Activated CD8-positive, alpha-beta T cell treated with anti-CD3 and anti-CD28 coated beads for 36 hours (primary cell): ENCODE data around the gene PM20D1. TPM values are rescaled to one million over a fixed set of nuclear protein-coding genes. Genes with fewer than 3 reads are reported as not detected.

ENCODE experiments used
- ATAC-seq: fragments of 200-7000 bp; cut with Tn5 transposase; one replicate; pipeline ENCODE4 v1.10.0; 2021; ENCODE audit warnings: mild to moderate bottlenecking, moderate library complexity
- CTCF ChIA-PET: fragments of 350-600 bp; sonication (Branson Sonifier 250); formaldehyde crosslinking; loops from one replicate; lab custom pipeline; 2021; ENCODE audit warnings: antibody characterized with exemption; lab: Charles Lee
- POLR2A ChIA-PET: fragments of 350-600 bp; sonication (Branson Sonifier 250); formaldehyde crosslinking; loops from one replicate; lab custom pipeline; 2021; ENCODE audit warnings: antibody characterized with exemption; lab: Charles Lee
- DNase-seq: peaks from one replicate; pipeline ENCODE4 v3.0.0-alpha.2; 2020
- H3K27ac Mint-ChIP-seq: one replicate; pipeline ENCODE4 v1.8.0; 2021; ENCODE audit warnings: mild to moderate bottlenecking, mixed read lengths
- H3K27me3 Mint-ChIP-seq: one replicate; pipeline ENCODE4 v1.8.0; 2021; ENCODE audit warnings: mixed read lengths
- H3K36me3 Mint-ChIP-seq: one replicate; pipeline ENCODE4 v1.8.0; 2021; ENCODE audit warnings: low read depth, mixed read lengths
- H3K4me1 Mint-ChIP-seq: one replicate; pipeline ENCODE4 v1.8.0; 2021; ENCODE audit warnings: low read depth, mixed read lengths
- H3K4me3 Mint-ChIP-seq: one replicate; pipeline ENCODE4 v1.8.0; 2021; ENCODE audit warnings: mild to moderate bottlenecking, moderate library complexity, mixed read lengths
- H3K9me3 Mint-ChIP-seq: one replicate; pipeline ENCODE4 v1.8.0; 2021; ENCODE audit warnings: mixed read lengths
- intact Hi-C: fragments of 100-400 bp; cut with micrococcal nuclease; formaldehyde crosslinking; loops from one replicate; pipeline ENCODE4 v1.10.0; 2022
- total RNA-seq, 2 experiments: library from RNA; stranded (reverse); gene quantifications; one replicate each; pipeline ENCODE4 v1.2.3, GENCODE V29; 2021
- TF ChIP-seq, protein P1 (sequence below): fragments of 200-600 bp; IDR thresholded peaks from one replicate; pipeline ENCODE4 v1.8.0; 2022; ENCODE audit warnings: antibody characterized with exemption, mild to moderate bottlenecking

The PM20D1 gene
- total RNA-seq, 2 experiments from 2014 or later: 0.22 to 0.29 TPM

DNA sequence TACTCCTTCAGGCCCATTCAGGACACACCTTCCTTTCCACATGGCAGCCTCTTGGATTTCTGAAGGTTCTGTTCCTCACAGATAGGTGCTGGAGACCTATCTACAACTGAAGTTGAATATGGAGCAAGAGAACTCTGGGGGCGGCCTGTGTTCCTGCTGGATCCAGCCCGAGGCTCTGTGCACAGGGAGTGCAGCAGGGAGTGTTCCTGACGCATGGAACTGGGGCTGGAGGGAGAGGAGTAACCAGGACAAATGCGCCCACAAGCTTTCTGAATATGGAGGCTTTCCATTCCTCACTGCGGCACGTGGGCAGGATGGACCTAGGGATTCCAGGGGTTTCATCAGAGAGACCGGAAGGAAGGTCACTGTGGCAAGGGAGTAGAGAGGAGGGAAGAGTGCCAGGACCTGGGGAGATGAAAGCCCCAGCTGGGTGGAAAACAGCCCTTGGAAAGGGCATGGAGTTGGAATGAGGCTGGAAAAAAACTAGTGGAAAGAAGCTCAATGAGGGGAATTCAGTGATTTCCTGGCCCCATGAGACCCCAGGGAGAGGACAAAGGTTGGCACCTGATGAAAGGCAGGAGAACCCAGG is 12.5 kb downstream of the PM20D1 start:
- TF ChIP-seq, protein P1, sequence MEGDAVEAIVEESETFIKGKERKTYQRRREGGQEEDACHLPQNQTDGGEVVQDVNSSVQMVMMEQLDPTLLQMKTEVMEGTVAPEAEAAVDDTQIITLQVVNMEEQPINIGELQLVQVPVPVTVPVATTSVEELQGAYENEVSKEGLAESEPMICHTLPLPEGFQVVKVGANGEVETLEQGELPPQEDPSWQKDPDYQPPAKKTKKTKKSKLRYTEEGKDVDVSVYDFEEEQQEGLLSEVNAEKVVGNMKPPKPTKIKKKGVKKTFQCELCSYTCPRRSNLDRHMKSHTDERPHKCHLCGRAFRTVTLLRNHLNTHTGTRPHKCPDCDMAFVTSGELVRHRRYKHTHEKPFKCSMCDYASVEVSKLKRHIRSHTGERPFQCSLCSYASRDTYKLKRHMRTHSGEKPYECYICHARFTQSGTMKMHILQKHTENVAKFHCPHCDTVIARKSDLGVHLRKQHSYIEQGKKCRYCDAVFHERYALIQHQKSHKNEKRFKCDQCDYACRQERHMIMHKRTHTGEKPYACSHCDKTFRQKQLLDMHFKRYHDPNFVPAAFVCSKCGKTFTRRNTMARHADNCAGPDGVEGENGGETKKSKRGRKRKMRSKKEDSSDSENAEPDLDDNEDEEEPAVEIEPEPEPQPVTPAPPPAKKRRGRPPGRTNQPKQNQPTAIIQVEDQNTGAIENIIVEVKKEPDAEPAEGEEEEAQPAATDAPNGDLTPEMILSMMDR: no peak
- DNase-seq (no peak), ATAC-seq (no peak)
- Mint-ChIP-seq H3K4me1 (no peaks in the 10 kb centered on the region), H3K4me3 (no peak overlapping the region), H3K27ac (no peak overlapping the region), H3K27me3 (no peaks in the 10 kb centered on the region), H3K36me3 (no peaks in the 10 kb centered on the region), H3K9me3 (no peaks in the 10 kb centered on the region)
- POLR2A ChIA-PET: no interaction called here
- CTCF ChIA-PET: interaction anchor here (1.0 to 1.3 kb wide), 3 partner anchors 11 to 180 kb away, joined by 4 to 5 read pairs (median 5); no protein-coding TSS in a partner anchor
- intact Hi-C loops: no loop called here

DNA sequence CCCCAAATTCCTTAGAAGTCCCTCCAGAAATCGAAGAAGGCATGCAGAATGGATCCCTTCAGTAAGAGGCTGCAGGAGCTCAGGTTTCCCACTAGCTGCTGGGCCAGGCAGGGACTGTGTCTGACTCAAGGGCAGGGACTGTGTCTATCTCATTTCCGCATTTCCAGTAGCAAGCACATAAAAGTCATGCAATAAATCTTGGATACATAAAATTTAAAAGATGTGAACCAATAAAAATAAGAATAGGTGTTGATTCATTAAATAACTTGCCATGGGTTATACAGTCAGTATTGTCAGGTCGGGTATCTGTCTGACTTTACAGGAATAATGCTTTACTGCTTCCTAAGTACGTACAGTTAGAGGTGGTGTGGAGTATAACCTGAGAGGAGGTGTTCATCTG is 15.2 kb downstream of the PM20D1 start:
- ATAC-seq (no peak), DNase-seq (no peak)
- H3K36me3 Mint-ChIP-seq: no peaks in the 10 kb centered on the region
- H3K9me3 Mint-ChIP-seq: no peaks in the 10 kb centered on the region
- no peaks in the 10 kb centered on the region for H3K27me3 Mint-ChIP-seq
- no peak overlapping the region for H3K4me3 Mint-ChIP-seq
- TF ChIP-seq, protein P1: no peak
- H3K27ac Mint-ChIP-seq: no peak overlapping the region
- POLR2A ChIA-PET: no interaction called here
- CTCF ChIA-PET: no interaction called here
- H3K4me1 Mint-ChIP-seq: no peaks in the 10 kb centered on the region
- intact Hi-C loops: no loop called here

DNA sequence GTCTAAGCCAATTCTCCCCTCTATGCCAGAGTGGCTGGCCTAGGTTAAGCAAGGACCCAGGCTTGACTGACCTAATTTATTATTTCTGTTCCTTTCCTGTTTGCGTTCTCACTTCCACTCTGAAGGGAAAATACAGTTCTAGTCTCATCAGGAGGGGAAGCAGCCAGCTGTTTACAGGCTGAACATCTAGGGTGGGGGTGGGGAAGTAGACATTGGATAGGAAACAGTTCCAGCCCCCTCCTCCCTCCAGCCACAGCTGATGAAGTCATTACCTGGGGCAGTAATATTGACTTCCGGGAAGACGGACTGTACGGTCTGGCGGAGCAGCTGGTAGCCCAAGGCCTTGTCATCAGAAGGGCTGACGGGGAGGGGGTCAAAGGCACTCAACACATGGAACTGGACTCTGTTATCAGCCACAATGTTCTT is 17.6 kb downstream of the PM20D1 start:
- DNase-seq (no peak), ATAC-seq (no peak)
- no peak overlapping the region for H3K4me3 Mint-ChIP-seq
- TF ChIP-seq, protein P1: no peak
- H3K27me3 Mint-ChIP-seq: no peaks in the 10 kb centered on the region
- no peaks in the 10 kb centered on the region for H3K9me3 Mint-ChIP-seq
- H3K4me1 Mint-ChIP-seq: no peaks in the 10 kb centered on the region
- no peaks in the 10 kb centered on the region for H3K36me3 Mint-ChIP-seq
- POLR2A ChIA-PET: no interaction called here
- H3K27ac Mint-ChIP-seq: no peak overlapping the region
- intact Hi-C loops: no loop called here
- CTCF ChIA-PET: no interaction called here

DNA sequence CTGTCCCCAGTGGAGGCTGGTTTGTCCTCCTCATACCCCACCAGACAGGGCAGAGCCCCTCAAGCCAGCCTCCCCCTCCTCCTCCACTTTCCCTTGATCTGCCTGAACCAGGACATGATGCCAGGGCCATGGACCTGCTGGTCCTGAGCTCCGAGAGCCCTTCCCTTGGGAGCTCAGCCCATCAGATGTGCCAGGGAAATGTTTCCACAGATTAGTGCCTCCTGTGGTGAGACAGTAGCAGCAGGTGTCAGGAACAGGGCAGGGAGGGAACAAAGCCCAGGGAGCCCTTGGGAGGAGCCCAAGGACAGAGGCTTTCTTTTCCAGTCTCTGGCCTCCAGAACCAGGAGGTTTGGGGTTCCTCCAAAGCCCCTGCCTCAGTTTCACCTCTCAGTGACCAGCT is 22.3 kb downstream of the PM20D1 start:
- DNase-seq (no peak), ATAC-seq (no peak)
- no peaks in the 10 kb centered on the region for H3K27me3 Mint-ChIP-seq
- ChIA-PET POLR2A (no interaction called here), CTCF (interaction anchor here (1.7 kb wide), 1 partner anchor 116 kb away, joined by 6 read pairs; no protein-coding TSS in a partner anchor)
- peaks cover 3% of the 10 kb centered on the region for H3K36me3 Mint-ChIP-seq
- peaks cover 18% of the 10 kb centered on the region for H3K4me1 Mint-ChIP-seq
- H3K9me3 Mint-ChIP-seq: peaks cover 4% of the 10 kb centered on the region
- intact Hi-C loops: no loop called here
- H3K4me3 Mint-ChIP-seq: no peak overlapping the region
- no peak overlapping the region for H3K27ac Mint-ChIP-seq
- TF ChIP-seq, protein P1: no peak

DNA sequence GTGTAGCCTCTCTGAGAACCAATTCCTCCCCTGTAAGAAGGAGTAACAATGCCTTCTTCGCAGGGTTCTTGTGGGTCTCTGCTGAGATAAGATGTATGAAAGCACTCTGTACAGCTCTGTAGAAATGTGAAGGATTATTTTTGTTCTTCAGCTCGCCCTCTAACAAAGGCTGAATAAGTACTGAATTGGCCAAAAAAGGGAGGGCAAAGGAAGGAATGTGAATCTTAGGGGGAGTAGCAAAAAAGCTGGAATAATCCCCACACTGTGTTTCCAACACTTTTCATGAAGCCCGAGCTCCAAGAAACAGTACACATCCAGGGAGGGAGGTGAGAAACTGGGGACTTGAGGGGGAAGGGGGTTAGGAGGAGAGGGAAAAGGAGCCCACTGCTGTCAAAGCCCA is 22.9 kb downstream of the PM20D1 start:
- POLR2A ChIA-PET: interaction anchor here (2.1 kb wide), 1 partner anchor 10 kb away, joined by 6 read pairs; no protein-coding TSS in a partner anchor
- Mint-ChIP-seq H3K27ac (no peak overlapping the region), H3K4me3 (no peak overlapping the region), H3K9me3 (peaks cover 4% of the 10 kb centered on the region), H3K4me1 (peaks cover 18% of the 10 kb centered on the region), H3K27me3 (no peaks in the 10 kb centered on the region), H3K36me3 (peaks cover 3% of the 10 kb centered on the region)
- intact Hi-C loops: no loop called here
- ATAC-seq (no peak), DNase-seq (no peak)
- CTCF ChIA-PET: interaction anchor here (1.3 to 1.7 kb wide), 3 partner anchors 9 to 150 kb away, joined by 4 to 7 read pairs (median 6); no protein-coding TSS in a partner anchor
- TF ChIP-seq, protein P1: no peak
